Endothelial cell of umbilical vein (primary cell): ENCODE data around the gene LYPD5. TPM values are rescaled to one million over a fixed set of nuclear protein-coding genes. Genes with fewer than 3 reads are reported as not detected.

Source experiments
- BruUV-seq: library from RNA; stranded (reverse); fragments of 400-500 nt; replicated peaks from 2 replicates; lab custom pipeline; 2021; lab: Mats Ljungman, UMichigan
- CTCF ChIA-PET: fragments of 300-600, 350-600 bp; sonication (Branson Sonifier 250); formaldehyde crosslinking; loops from one replicate; lab custom pipeline; 2021; ENCODE audit warnings: antibody characterized with exemption, inconsistent platforms; lab: Charles Lee
- POLR2A ChIA-PET: fragments of 300-600, 350-600 bp; sonication (Branson Sonifier 250); formaldehyde crosslinking; loops from one replicate; lab custom pipeline; 2021; ENCODE audit warnings: antibody characterized with exemption, inconsistent platforms; lab: Charles Lee
- DNase-seq: peaks from one replicate; pipeline ENCODE4 v3.0.0-alpha.2; 2011; ENCODE audit warnings: low read depth, low spot score
- FAIRE-seq: peaks from 2 replicates; lab custom pipeline; 2011; peaks lifted over from hg19 to GRCh38; lab: Jason Lieb, UNC
- H2AFZ ChIP-seq: 2 replicates; pipeline ENCODE4 v1.6.0; 2012; ENCODE audit warnings: low read depth, low read length, control low read depth, inconsistent platforms
- H3K27ac ChIP-seq: 2 replicates; pipeline ENCODE4 v1.5.1; 2011; ENCODE audit warnings: low read depth, mild to moderate bottlenecking, control low read depth, low read length, moderate library complexity; ENCODE audit not compliant: insufficient read depth
- H3K27me3 ChIP-seq, 2 experiments: 2 replicates each; pipeline versions ENCODE4 v1.6.0 to v1.6.1; 2011; ENCODE audit warnings: low read length in 2 of 2, mixed read lengths in 1 of 2; ENCODE audit not compliant: control insufficient read depth in 2 of 2, insufficient read depth in 2 of 2
- H3K36me3 ChIP-seq, 2 experiments: 2 replicates in 1 of 2; 3 replicates in 1 of 2; pipeline ENCODE4 v1.5.1; 2011; ENCODE audit warnings: low read length in 2 of 2, mild to moderate bottlenecking in 1 of 2, moderate library complexity in 1 of 2; ENCODE audit not compliant: control insufficient read depth in 2 of 2, insufficient read depth in 2 of 2; ENCODE audit errors: extremely low read depth in 1 of 2
- H3K4me1 ChIP-seq: 3 replicates; pipeline ENCODE4 v1.5.1; 2011; ENCODE audit warnings: mild to moderate bottlenecking, low read length; ENCODE audit not compliant: control insufficient read depth, insufficient read depth; ENCODE audit errors: extremely low read depth
- H3K4me2 ChIP-seq: 2 replicates; pipeline ENCODE4 v1.6.1; 2011; ENCODE audit warnings: low read length, control low read depth, mixed read lengths; ENCODE audit not compliant: insufficient read depth
- H3K4me3 ChIP-seq, 3 experiments: fragments of 200-600 bp in 1 of 3; sonication (generic), shearing (Covaris generic) in 1 of 3; replicated peaks in 1 of 3; 2 replicates each; pipeline ENCODE4 v1.5.1; 2011 to 2016; ENCODE audit warnings: control low read depth in 3 of 3, low read length in 3 of 3, mild to moderate bottlenecking in 2 of 3, inconsistent platforms in 1 of 3, low read depth in 1 of 3, moderate library complexity in 1 of 3; ENCODE audit not compliant: insufficient read depth in 1 of 3
- H3K79me2 ChIP-seq: 2 replicates; pipeline ENCODE4 v1.6.0; 2012; ENCODE audit warnings: low read length, inconsistent platforms; ENCODE audit not compliant: control insufficient read depth, insufficient read depth
- H3K9ac ChIP-seq: replicated peaks from 2 replicates; pipeline ENCODE3; 2011; ENCODE audit warnings: low read length, control low read depth; ENCODE audit not compliant: insufficient read depth; ENCODE audit errors: extremely low read depth
- H3K9me1 ChIP-seq: replicated peaks from 3 replicates; pipeline ENCODE4 v1.6.0; 2011; ENCODE audit warnings: mild to moderate bottlenecking, low read length; ENCODE audit not compliant: control insufficient read depth, insufficient read depth; ENCODE audit errors: extremely low read depth
- H3K9me3 ChIP-seq: replicated peaks from 2 replicates; pipeline ENCODE4 v1.5.1; 2012; ENCODE audit warnings: low read length, inconsistent platforms; ENCODE audit not compliant: control insufficient read depth, insufficient read depth
- H4K20me1 ChIP-seq: replicated peaks from 2 replicates; pipeline ENCODE3; 2011; ENCODE audit warnings: mild to moderate bottlenecking, low read length; ENCODE audit not compliant: control insufficient read depth, insufficient read depth; ENCODE audit errors: extremely low read depth
- POLR2A ChIP-seq: IDR thresholded peaks from 2 replicates; pipeline ENCODE4 v1.6.1; 2012; ENCODE audit warnings: low read depth, mild to moderate bottlenecking, control low read depth, low read length
- dilution Hi-C: fragments of 300-500 bp; cut with MboI; formaldehyde crosslinking; loops from one replicate; pipeline ENCODE4 v1.15.0; 2019; ENCODE audit warnings: low sequenced_read_pairs; ENCODE audit not compliant: extremely low pct_ligation_motif_present
- intact Hi-C: fragments of 100-400 bp; cut with micrococcal nuclease; formaldehyde crosslinking; loops from one replicate; pipeline ENCODE4 v1.10.0; 2022
- polyA plus RNA-seq, 4 experiments: library from polyadenylated mRNA; depleted of rRNA in 3 of 4; stranded (reverse) in 3 of 4; unstranded in 1 of 4; fragments of >200 nt; gene quantifications; 2 replicates each; pipeline versions ENCODE4 v1.2.1 to v1.2.3, GENCODE V29; 2011 to 2012; ENCODE audit warnings: missing spikeins in 1 of 4
- total RNA-seq: library from RNA; stranded (reverse); gene quantifications from 2 replicates; pipeline ENCODE4 v1.2.3, GENCODE V29; 2021

LYPD5 gene
- total and polyA plus RNA-seq, 2 donors (not counting 3 experiments of a cell fraction or from before 2014, with no cell fraction given) = 0.28 TPM; not detected in 1

- DNase-seq = no peak
- H3K9me3 ChIP-seq = no peaks in the 10 kb centered on the region
- H3K4me3 ChIP-seq = no peak overlapping the region
- no peak overlapping the region for H3K4me2 ChIP-seq
- no TSS peak for BruUV-seq
- peaks cover 17% of the 10 kb centered on the region for H3K79me2 ChIP-seq
- H4K20me1 ChIP-seq = no peaks in the 10 kb centered on the region
- no peak overlapping the region for H3K27ac ChIP-seq
- ChIA-PET CTCF (interaction anchor here (2.7 to 3.7 kb wide), 3 partner anchors 18 to 62 kb away, joined by 47 to 136 read pairs (median 57); no protein-coding TSS in a partner anchor), POLR2A (no interaction called here)
- H3K4me1 ChIP-seq = peaks cover 5% of the 10 kb centered on the region
- H3K9ac ChIP-seq = no peak overlapping the region
- dilution Hi-C loops = no loop called here
- TF ChIP-seq POLR2A = no peak
- H3K9me1 ChIP-seq = no peaks in the 10 kb centered on the region
- H2AFZ ChIP-seq = no peak overlapping the region
- intact Hi-C loops = no loop called here
- H3K27me3 ChIP-seq = no peaks in the 10 kb centered on the region
- no peak for FAIRE-seq
- peaks cover 34 to 45% of the 10 kb centered on the region in 2 experiments for H3K36me3 ChIP-seq
Observed at GRCh38 chr19:43747557-43748204, 54.6 kb downstream of the LYPD5 start.

Other genes starting within 250 kb of the LYPD5 start
- gene XRCC1, start 226.9 kb downstream of the LYPD5 start, total RNA-seq = 37.3 and 39.3 TPM in 2 replicates
- gene XRCC1, start 226.9 kb downstream of the LYPD5 start, polyA plus RNA-seq = 24.2 and 29.5 TPM in 2 replicates
- 2.6 and 5.5 TPM in 2 replicates for gene PINLYP, start 226.6 kb downstream of the LYPD5 start, total RNA-seq
- gene PINLYP, start 226.6 kb downstream of the LYPD5 start, polyA plus RNA-seq = 4.8 and 5.5 TPM in 2 replicates
- 33.2 and 34.1 TPM in 2 replicates for gene IRGQ, start 206.3 kb downstream of the LYPD5 start, total RNA-seq
- gene IRGQ, start 206.3 kb downstream of the LYPD5 start, polyA plus RNA-seq = 15.8 and 16.0 TPM in 2 replicates
- gene ZNF576, start 205.9 kb downstream of the LYPD5 start, total RNA-seq = 19.5 and 20.3 TPM in 2 replicates
- gene ZNF576, start 205.9 kb downstream of the LYPD5 start, polyA plus RNA-seq = 27.7 and 38.3 TPM in 2 replicates
- 0.27 and 0.32 TPM in 2 replicates for gene SRRM5, start 190.4 kb downstream of the LYPD5 start, total RNA-seq
- gene SRRM5, start 190.4 kb downstream of the LYPD5 start, polyA plus RNA-seq = 0.13 and 0.17 TPM in 2 replicates
- 51.8 and 56.2 TPM in 2 replicates for gene ZNF428, start 182.8 kb downstream of the LYPD5 start, total RNA-seq
- 29.2 and 30.7 TPM in 2 replicates for gene ZNF428, start 182.8 kb downstream of the LYPD5 start, polyA plus RNA-seq
- gene CADM4, start 162.6 kb downstream of the LYPD5 start, total RNA-seq = 6.7 and 7.5 TPM in 2 replicates
- gene CADM4, start 162.6 kb downstream of the LYPD5 start, polyA plus RNA-seq = 5.0 and 7.7 TPM in 2 replicates
- gene PLAUR, start 132.3 kb downstream of the LYPD5 start, total RNA-seq = 62.9 and 82.0 TPM in 2 replicates
- gene PLAUR, start 132.3 kb downstream of the LYPD5 start, polyA plus RNA-seq = 60.2 and 66.3 TPM in 2 replicates
- gene IRGC, start 86.4 kb downstream of the LYPD5 start, total RNA-seq = not detected in 2 replicates
- not detected in 2 replicates for gene IRGC, start 86.4 kb downstream of the LYPD5 start, polyA plus RNA-seq
- 45.0 and 53.3 TPM in 2 replicates for gene SMG9, start 47.5 kb downstream of the LYPD5 start, total RNA-seq
- 25.5 and 26.4 TPM in 2 replicates for gene SMG9, start 47.5 kb downstream of the LYPD5 start, polyA plus RNA-seq
- gene KCNN4, start 21.5 kb downstream of the LYPD5 start, total RNA-seq = 0.35 TPM in 1 of 2 replicates, not detected in the other
- 0.27 and 0.29 TPM in 2 replicates for gene KCNN4, start 21.5 kb downstream of the LYPD5 start, polyA plus RNA-seq
- 6.0 and 10.7 TPM in 2 replicates for gene ZNF283, start 24.9 kb upstream of the LYPD5 start, total RNA-seq
- gene ZNF283, start 24.9 kb upstream of the LYPD5 start, polyA plus RNA-seq = 1.4 and 1.9 TPM in 2 replicates
- gene ZNF404, start 81.5 kb upstream of the LYPD5 start, total RNA-seq = 0.62 and 1.5 TPM in 2 replicates
- gene ZNF404, start 81.5 kb upstream of the LYPD5 start, polyA plus RNA-seq = 0.37 and 0.68 TPM in 2 replicates
- gene ZNF45, start 132.8 kb upstream of the LYPD5 start, total RNA-seq = 10.8 and 11.2 TPM in 2 replicates
- 4.7 and 6.1 TPM in 2 replicates for gene ZNF45, start 132.8 kb upstream of the LYPD5 start, polyA plus RNA-seq
- 4.2 and 6.0 TPM in 2 replicates for gene ZNF221, start 148.8 kb upstream of the LYPD5 start, total RNA-seq
- gene ZNF221, start 148.8 kb upstream of the LYPD5 start, polyA plus RNA-seq = 0.45 and 1.4 TPM in 2 replicates
- gene ZNF155, start 181.7 kb upstream of the LYPD5 start, total RNA-seq = 5.9 and 7.6 TPM in 2 replicates
- 1.8 and 2.0 TPM in 2 replicates for gene ZNF155, start 181.7 kb upstream of the LYPD5 start, polyA plus RNA-seq
- gene ZNF230, start 200.5 kb upstream of the LYPD5 start, total RNA-seq = 2.9 TPM in 2 replicates
- gene ZNF230, start 200.5 kb upstream of the LYPD5 start, polyA plus RNA-seq = 1.4 and 1.5 TPM in 2 replicates
- gene ZNF222, start 222.9 kb upstream of the LYPD5 start, total RNA-seq = 4.7 and 5.2 TPM in 2 replicates
- 0.99 and 2.2 TPM in 2 replicates for gene ZNF222, start 222.9 kb upstream of the LYPD5 start, polyA plus RNA-seq
- gene ZNF223, start 249.6 kb upstream of the LYPD5 start, total RNA-seq = 3.4 and 3.7 TPM in 2 replicates
- gene ZNF223, start 249.6 kb upstream of the LYPD5 start, polyA plus RNA-seq = 1.2 and 1.6 TPM in 2 replicates